Measurements from ENCODE around the gene CD3G.

Gene CD3G

DNA sequence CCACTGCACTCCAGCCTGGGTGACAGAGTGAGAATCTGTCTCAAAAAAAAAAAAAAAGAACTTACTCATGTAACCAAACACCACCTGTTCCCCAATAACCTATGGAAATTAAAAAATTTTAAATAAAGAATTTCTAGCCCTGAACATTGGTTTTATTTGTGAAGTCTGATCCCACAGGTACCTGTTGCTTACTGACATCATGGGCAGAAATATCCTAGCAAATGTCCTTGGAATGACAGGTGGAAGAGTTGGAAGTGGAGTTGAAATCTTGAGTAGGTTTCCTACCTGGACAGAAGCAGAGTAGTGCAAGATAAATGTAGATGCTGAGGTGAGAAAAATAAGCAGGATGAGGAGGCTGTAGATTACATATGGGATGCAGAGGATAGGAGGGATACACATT, 18.9 kb upstream of the CD3G start:
- no peak for DNase-seq (ENCODE audit: low spot score)

- no peak for DNase-seq (ENCODE audit: low spot score)
These were observed 15.4 kb upstream of the CD3G start for GRCh38 chr11:118328745-118329144.

DNA sequence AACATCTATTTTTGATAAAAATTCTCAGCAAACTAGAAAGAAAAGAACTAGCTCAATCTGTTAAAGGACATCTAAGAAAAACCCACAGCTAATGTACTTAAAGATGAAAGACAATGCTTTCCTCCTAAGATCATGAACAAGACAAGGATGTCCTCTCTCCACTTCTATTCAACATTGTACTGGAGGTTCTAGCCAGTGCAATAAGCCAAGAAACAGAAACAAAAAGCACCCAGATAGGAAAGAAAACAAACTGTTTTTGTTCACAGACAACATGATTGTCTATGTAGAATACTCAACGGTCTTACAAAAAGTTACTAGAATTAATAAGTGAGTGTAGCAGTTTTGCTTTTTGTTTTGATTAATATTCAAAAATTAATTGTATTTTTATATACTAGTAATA, 9.4 kb upstream of the CD3G start:
- DNase-seq (ENCODE audit: low spot score) = no peak

GRCh38 chr11:118338637-118339061, 5.5 kb upstream of the CD3G start:
- no peak for DNase-seq (ENCODE audit: low spot score)

GRCh38 chr11:118339281-118339961, 4.7 kb upstream of the CD3G start:
- no peak for DNase-seq (ENCODE audit: low spot score)

GRCh38 chr11:118340449-118340848, 3.7 kb upstream of the CD3G start:
- DNase-seq (ENCODE audit: low spot score) = no peak

GRCh38 chr11:118341261-118341660, 2.9 kb upstream of the CD3G start:
- no peak for DNase-seq (ENCODE audit: low spot score)

DNA sequence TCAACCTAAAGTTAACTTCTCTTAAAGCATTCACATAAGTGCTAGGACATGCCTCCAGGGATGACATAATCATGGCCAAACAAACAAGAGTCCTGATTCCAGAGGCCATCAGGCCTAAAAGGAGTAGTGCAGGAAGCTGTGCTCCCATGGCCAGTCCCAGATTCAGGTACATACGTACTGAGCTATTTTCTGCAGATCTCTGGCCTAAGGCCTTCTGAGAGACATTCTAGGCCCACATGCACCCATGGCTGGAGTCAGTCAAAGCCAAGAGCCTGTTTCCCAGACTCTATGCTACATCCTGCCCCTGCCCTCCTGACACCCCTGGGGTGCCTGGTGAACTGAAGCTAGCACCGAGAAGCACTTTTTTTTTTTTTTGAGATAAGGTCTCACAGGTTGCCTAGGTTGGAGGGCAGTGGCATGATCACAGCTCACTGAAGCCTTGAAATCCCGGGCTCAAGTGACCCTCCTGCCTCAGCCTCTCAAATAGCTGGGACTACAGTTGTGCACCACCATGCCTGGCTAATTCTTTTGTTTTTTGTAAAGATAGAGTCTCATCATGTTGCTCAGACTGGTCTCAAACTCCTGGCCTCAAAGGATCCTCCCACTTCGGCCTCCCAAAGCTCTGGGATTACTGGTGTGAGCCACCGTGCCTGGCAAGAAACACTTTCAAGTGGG, 2.2 kb upstream of the CD3G start:
- DNase-seq (ENCODE audit: low spot score) = no peak

DNA sequence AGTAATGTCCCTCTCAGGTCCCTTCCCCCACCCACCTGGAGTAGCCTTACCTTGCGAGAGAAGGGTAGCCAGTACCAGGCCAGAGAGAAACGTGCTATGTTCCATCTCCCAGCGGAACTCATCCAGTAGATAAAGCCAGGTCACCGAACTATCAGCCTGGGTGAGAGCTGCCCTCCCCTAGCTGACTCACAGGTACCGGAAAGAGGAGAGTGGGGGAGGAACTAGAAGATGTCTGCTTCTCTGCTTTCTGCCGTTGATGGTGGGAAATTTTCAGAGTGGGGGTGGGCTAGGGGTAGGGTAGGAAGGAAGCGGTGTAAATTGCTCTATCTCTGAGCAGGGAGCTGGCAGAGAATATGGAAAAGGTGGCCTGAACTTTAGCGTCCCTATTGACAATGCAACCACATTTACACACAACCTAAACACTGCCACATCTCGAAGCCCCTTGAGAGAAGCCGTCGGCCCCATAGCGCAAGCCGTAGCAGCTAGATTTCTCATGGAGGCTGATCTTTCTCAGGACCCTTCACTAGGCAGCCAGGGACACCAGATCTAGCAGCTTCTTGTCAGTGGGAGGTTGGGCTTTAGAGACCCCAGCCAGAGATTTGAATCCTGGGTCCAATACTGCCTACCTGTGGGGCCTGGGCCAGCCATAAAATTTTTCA, 1.5 kb upstream of the CD3G start, which contains the start of gene CD3D:
Gene CD3D (minus strand): TSS at position 203 of the 659 bp plus-strand sequence. CDS start 98 bp downstream, at position 105.
- DNase-seq (ENCODE audit: low spot score) = no peak

GRCh38 chr11:118343248-118343647, 896 bp upstream of the CD3G start:
- no peak for DNase-seq (ENCODE audit: low spot score)

DNA sequence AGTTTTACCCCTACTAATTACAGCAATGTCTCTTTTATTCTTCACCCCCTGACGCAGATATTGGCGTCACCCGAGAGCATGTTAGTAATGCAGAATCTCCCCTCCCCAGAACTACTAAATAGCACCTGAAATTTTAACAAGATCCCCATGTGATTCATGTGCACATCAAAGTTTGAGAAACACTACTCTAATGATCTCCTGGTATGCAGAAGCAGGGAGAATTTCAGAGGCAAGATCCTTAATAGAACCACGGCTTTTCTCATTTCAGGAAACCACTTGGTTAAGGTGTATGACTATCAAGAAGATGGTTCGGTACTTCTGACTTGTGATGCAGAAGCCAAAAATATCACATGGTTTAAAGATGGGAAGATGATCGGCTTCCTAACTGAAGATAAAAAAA, 5.3 kb downstream of the CD3G start:
- no peak for DNase-seq (ENCODE audit: low spot score)

DNA sequence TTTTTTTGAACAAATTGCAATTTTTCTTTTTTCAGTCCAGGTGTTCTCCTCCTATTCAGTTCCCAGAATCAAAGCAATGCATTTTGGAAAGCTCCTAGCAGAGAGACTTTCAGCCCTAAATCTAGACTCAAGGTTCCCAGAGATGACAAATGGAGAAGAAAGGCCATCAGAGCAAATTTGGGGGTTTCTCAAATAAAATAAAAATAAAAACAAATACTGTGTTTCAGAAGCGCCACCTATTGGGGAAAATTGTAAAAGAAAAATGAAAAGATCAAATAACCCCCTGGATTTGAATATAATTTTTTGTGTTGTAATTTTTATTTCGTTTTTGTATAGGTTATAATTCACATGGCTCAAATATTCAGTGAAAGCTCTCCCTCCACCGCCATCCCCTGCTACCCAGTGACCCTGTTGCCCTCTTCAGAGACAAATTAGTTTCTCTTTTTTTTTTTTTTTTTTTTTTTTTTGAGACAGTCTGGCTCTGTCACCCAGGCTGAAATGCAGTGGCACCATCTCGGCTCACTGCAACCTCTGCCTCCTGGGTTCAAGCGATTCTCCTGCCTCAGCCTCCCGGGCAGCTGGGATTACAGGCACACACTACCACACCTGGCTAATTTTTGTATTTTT, 9.1 kb downstream of the CD3G start:
- DNase-seq (ENCODE audit: low spot score) = no peak

GRCh38 chr11:118358071-118358470, 13.9 kb downstream of the CD3G start:
- DNase-seq (ENCODE audit: low spot score) = no peak

- DNase-seq (ENCODE audit: low spot score) = peak; percentile 92
These were observed 15.3 kb downstream of the CD3G start, which contains the start of gene UBE4A for GRCh38 chr11:118359295-118359958. UBE4A (plus strand) TSS chr11:118359600; CDS start chr11:118365081, 5,481 bp downstream.

- no peak for DNase-seq (ENCODE audit: low spot score)
These were observed 20.9 kb downstream of the CD3G start for GRCh38 chr11:118364956-118365615.

- DNase-seq (ENCODE audit: low spot score) = no peak
These were observed 22.1 kb downstream of the CD3G start for GRCh38 chr11:118366287-118366686.

DNA sequence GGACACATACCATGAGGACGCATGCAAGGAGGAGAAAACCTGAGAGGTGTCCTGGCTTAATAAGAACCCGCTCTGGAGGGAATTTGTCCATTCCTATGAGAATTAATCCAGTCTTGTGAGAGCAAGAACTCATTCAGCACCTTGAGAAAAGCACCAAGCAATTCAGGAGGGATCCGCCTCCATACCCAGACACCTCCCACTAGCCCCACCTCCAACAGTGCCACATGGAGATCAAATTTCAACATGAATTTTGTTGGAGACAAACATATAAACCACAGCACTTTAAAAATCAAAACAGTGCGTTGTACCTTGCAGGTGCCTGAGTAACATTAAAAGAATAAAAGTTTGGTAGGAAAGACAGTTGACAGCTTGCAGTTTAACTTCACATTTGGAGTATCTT, 26.6 kb downstream of the CD3G start:
- DNase-seq (ENCODE audit: low spot score) = peak; percentile 8

GRCh38 chr11:118373263-118373662, 29.1 kb downstream of the CD3G start:
- DNase-seq (ENCODE audit: low spot score) = no peak

GRCh38 chr11:118373871-118374270, 29.7 kb downstream of the CD3G start:
- no peak for DNase-seq (ENCODE audit: low spot score)

DNA sequence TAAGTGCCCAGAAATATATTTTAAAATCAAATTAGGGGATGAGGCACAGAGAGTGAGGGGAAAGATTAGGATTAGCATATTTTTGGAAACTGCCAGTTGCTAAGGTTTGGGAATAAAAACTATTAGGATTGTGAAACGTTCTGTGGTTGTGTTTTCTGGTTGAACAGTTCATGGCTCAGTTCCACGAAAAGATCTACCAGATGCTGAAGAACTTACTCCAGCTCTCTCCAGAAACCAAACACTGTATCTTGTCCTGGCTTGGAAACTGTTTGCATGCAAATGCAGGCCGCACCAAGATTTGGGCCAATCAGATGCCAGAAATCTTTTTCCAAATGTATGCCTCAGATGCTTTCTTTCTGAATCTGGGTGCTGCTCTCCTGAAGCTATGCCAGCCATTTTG, 30.6 kb downstream of the CD3G start:
- no peak for DNase-seq (ENCODE audit: low spot score)

DNA sequence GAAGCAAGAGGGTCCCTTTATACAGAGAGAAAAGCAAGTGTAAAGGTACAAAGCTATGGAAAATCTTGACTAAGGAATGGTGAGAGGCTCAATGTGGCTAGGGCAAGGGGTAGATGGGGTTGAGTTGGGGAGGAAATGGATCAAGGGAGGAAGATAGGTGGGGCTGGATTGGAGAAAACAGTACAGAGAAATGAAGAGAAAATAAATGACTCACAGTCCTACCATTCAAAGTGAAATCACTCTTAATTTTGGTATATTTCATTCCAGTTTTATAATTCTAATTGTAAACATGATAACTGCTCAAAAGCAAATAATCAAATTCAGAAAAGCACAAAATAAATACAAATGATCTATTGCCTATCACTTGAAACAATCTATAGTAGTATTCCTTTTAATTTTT, 31.8 kb downstream of the CD3G start:
- no peak for DNase-seq (ENCODE audit: low spot score)

DNA sequence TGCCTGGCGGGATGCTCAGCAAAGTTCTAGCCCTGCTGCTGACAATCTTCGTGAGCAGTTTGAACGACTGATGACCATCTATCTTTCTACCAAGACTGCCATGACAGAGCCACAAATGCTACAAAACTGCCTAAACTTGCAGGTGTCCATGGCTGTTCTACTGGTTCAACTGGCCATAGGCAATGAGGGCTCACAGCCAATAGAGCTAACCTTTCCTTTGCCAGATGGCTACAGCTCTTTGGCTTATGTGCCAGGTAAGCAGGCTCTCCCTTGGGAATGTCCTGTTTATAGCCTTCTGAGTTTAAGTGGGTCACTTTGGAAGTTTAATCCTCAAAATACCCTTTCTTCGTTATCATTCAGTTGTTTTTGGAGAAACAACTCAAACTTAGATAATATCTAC, 35.4 kb downstream of the CD3G start:
- DNase-seq (ENCODE audit: low spot score) = no peak

Data from iPS-NIHi11 (cell line).